GM13976 (cell line): ENCODE results near the gene IHH.

ENCODE experiments used
- DNase-seq: peaks from one replicate; pipeline ENCODE4 v3.0.0; 2012; ENCODE audit warnings: low spot score
- in situ Hi-C: fragments of 300-500 bp; cut with MboI; formaldehyde crosslinking; loops from one replicate; pipeline ENCODE4 v1.12.0; 2022; ENCODE audit warnings: low sequenced_read_pairs, mixed read lengths, inconsistent platforms; ENCODE audit not compliant: unreplicated experiment
- TF ChIP-seq, protein P1 (sequence below): IDR thresholded peaks from 2 replicates; pipeline ENCODE4 v1.5.1; 2012; ENCODE audit warnings: borderline replicate concordance, mild to moderate bottlenecking; ENCODE audit not compliant: insufficient read depth; ENCODE audit errors: extremely low read depth, missing control alignments, control extremely low read depth

The IHH gene

GRCh38 chr2:219056176-219056895 is 4.4 kb downstream of the IHH start:
- TF ChIP-seq, protein P1, sequence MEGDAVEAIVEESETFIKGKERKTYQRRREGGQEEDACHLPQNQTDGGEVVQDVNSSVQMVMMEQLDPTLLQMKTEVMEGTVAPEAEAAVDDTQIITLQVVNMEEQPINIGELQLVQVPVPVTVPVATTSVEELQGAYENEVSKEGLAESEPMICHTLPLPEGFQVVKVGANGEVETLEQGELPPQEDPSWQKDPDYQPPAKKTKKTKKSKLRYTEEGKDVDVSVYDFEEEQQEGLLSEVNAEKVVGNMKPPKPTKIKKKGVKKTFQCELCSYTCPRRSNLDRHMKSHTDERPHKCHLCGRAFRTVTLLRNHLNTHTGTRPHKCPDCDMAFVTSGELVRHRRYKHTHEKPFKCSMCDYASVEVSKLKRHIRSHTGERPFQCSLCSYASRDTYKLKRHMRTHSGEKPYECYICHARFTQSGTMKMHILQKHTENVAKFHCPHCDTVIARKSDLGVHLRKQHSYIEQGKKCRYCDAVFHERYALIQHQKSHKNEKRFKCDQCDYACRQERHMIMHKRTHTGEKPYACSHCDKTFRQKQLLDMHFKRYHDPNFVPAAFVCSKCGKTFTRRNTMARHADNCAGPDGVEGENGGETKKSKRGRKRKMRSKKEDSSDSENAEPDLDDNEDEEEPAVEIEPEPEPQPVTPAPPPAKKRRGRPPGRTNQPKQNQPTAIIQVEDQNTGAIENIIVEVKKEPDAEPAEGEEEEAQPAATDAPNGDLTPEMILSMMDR = no peak
- DNase-seq = no peak
- in situ Hi-C loops = no loop called here

DNA sequence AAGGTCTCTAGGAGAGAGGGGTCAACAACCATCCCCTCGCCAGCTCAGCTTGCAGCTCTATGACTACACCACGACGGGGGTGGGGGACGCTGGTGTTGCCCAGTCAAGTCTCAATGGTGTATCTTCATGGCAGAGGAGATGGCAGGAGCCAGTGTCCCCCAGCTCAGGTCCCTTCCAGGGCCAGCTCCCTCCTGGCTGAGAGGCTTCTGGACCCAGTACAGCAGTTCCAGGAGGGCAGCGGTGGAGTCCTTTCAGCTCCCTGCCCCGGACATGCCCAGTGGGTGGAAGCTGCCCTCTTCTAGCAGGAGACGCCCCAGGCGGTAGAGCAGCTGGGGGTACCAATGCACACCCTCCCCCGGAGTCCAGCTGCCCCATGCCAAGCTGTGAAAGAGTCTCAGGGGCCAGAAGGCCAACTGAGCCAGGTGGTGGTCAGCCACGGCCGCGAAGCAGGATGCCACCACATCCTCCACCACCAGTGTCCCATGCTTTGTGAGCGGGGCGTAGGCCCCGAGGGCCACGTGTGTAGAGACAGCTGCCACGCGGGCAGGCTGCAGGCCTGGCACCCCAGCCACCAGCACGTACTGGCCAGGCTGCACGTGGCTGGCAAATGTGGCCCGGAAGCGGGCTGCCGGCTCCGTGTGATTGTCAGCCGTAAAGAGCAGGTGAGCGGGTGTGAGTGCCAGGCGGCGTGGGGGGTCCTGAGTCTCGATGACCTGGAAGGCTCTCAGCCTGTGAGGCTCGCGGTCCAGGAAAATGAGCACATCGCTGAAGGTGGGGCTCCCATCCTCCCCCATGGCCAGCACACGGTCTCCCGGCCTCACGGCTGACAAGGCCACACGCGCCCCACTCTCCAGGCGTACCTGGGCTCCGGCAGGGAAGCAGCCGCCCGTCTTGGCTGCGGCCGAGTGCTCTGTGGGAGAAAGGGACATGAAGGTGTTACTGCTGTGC is 5.5 kb downstream of the IHH start:
- DNase-seq = no peak
- TF ChIP-seq, protein P1 = no peak
- in situ Hi-C loops = no loop called here

GRCh38 chr2:219049282-219049681 is 11.4 kb downstream of the IHH start:
- in situ Hi-C loops = loop anchor here (25.0 kb wide), 1 partner anchor 263 kb away; the partner anchor contains the start of gene PTPRN
- TF ChIP-seq, protein P1 = no peak
- no peak for DNase-seq

DNA sequence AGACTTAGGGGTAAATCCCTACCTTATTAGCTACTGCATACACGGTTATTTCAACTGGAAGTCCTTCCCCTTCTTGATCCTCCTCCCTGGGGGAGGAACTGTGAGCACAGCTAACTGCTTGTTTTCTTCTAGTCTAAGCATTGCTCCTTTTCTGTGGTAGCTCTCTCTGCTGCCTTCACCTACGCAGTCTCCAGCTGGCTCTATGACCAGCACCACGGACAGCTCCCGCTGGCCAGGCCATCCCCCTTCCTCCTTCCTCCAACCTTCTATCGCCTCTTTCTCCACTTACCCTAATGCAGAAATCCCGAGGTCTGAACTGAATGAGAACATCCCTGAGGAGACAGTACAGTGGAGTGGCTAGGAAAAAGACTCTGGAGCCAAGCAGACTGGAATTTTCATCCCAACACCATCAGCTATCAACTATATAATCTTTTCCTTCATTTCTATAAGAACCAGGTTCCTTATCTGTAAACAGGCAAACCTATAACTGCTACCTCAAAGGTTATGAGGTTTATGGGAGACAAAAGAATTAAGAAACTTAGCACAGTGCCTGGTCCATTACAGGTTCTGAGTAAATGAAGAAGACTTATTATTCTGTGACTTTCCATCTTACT is 14.7 kb downstream of the IHH start:
- in situ Hi-C loops = loop anchor here (25.0 kb wide), 1 partner anchor 266 kb away; the partner anchor contains the start of gene PTPRN
- peak; percentile 61 for DNase-seq

GRCh38 chr2:219042750-219043149 is 18.0 kb downstream of the IHH start:
- no peak for DNase-seq
- TF ChIP-seq, protein P1 = no peak
- in situ Hi-C loops = loop anchor here (25.0 kb wide), 1 partner anchor 270 kb away; the partner anchor contains the start of gene PTPRN

More for the DNA sequence above, 14.7 kb downstream of the IHH start:
- TF ChIP-seq, protein P1 = no peak

GRCh38 chr2:219042157-219042556 is 18.6 kb downstream of the IHH start:
- DNase-seq = no peak
- in situ Hi-C loops = loop anchor here (25.0 kb wide), 1 partner anchor 270 kb away; the partner anchor contains the start of gene PTPRN
- TF ChIP-seq, protein P1 = no peak
